ENCODE results near the gene RAB5B. TPM values are rescaled to one million over a fixed set of nuclear protein-coding genes. Genes with fewer than 3 reads are reported as not detected.
"Not testable (repeated sequence)": the region's sequence is repeated elsewhere in the genome, so short reads cannot be mapped to it uniquely, and the experiment has no call there.

Gene RAB5B
- total RNA-seq, 1 donor from 2014 or later: 108 TPM

DNA sequence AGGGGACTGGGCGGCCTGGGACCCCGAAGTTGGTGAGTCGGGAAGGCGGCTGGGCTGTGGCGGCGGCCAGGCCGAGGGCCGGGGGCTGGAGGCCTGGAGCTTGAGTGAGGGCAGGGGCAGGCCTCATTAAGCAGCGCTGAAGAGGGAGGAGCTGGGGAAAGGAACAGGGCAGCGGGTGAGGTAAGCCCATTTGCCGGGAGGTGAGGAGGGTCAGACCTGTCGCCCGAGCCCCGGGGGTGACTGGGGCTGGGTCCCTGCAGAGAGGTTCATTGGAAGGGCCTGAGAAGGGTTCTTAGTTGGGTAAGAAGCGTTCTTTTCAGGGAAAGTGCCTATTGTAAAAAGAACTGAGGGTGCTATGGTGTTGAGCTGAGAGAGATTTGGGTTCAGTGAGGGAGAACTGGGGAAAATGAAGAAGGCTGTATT, 441 bp downstream of the RAB5B start:
- no peak for DNase-seq (ENCODE audit: low spot score)

DNA sequence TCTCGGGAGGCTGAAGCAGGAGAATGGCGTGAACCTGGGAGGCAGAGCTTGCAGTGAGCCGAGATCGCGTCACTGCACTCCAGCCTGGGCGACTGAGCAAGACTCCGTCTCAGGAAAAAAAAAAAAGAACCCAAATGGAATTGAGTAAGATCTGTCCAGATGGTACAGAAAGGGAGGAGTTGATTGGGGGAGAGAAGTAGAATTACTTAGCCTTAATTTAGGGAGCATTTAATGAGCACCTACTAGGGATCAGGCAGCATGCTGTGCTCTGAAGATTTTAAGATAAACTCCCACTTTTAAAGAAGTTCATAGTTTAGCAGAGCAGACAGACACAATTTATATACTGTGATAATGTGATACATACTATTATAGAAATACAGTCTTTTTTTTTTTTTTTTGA, 4.5 kb downstream of the RAB5B start:
- DNase-seq (ENCODE audit: low spot score): no peak
- intact Hi-C loops (cut with DNase I): no loop called here

More for the DNA sequence above, 441 bp downstream of the RAB5B start:
- intact Hi-C loops (cut with DNase I): loop anchor here (5.0 kb wide), 1 partner anchor 47 kb away; the partner anchor contains the start of gene PYM1

DNA sequence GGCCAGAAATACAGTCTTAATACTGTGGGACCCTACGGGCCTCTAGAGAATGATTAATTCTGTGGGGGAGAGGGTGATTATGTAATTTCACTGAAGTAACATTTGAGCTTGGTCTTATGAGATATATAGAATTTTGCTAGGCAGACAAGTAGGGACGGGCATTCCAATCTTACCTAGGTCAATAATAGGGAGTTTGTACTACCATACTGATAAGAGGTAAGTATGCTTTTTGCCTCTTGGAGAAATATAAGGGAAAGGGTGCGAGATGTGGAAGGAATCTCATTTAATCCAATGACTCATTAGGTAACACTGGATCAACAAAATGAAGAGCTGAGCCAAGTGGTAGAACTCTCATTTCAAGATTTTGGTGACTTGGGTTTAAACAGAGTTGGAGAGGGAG, 5.2 kb downstream of the RAB5B start:
- intact Hi-C loops (cut with DNase I): no loop called here
- DNase-seq (ENCODE audit: low spot score): no peak

DNA sequence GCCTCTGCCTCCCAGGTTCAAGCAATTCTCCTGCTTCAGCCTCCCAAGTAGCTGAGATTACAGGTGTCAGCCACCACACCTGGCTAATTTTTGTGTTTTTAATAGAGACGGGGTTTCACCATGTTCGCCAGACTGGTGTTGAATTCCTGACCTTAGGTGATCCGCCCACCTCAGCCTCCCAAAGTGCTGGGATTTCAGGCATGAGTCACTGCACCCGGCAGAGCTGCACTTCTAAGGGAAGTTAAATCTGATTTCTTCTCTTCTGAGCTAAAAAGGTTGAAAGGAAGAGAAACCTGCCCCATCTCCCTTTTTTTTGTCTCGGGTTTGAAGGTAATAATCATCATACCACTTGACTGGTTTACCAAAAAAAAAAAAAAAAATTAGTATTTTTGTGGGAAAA, 8.0 kb downstream of the RAB5B start:
- intact Hi-C loops (cut with DNase I); DNase-seq (ENCODE audit: low spot score): not testable (repeated sequence)

DNA sequence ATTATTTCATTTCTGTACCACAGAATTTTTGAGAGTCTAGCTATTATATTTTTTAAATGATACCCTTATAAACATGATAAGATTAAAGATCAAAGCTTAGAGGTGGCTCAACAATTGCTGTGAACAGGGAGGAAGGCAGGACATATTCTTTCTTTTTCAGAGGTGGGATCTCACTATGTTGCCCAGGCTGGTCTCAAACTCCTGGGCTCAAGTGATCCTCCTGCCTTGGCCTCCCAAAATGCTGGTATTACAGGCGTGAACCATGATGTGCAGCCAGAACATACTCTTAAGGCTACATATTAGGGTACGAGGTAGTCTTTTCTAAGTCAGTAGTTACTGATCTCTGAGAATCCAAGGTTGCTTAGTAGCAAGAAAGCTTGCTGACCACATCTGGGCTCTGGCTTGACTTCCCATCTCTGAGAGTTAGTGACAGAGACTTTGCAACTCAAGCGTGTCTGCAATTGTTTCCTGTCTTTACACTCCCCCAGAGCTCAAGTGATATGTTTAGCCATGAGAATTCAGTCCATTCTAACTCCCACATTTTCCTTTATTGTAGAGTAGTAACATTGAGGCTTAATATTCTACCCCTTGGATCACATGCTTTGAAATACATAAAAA, 8.6 kb downstream of the RAB5B start:
- intact Hi-C loops (cut with DNase I): no loop called here
- DNase-seq (ENCODE audit: low spot score): no peak

DNA sequence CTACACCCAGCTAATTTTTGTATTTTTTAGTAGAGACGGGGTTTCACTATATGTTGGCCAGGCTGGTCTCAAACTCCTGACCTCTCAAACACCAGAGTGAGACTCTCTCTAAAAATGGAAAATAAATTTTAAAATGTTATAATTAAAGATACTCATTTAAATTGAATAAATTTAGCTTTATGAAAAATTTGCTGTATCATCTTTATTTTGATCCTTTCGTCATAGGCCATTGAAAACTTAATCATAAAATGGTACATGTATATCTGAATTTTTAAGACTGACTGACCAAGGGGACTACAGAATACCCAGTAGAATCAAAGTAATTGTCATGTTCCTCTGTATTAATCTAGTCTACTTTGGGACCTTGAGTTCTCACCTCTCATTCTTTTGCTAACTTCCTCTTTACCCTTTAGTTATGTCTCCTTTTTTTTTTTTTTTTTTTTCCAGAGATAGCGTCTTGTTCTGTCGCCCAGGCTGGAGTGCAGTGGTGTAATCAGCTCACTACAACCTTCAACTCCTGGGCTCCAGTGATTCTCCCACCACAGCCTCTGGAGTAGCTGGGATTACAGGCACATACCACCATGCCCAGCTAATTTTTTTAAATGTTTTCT, 9.5 kb downstream of the RAB5B start:
- DNase-seq (ENCODE audit: low spot score): no peak
- intact Hi-C loops (cut with DNase I): no loop called here

DNA sequence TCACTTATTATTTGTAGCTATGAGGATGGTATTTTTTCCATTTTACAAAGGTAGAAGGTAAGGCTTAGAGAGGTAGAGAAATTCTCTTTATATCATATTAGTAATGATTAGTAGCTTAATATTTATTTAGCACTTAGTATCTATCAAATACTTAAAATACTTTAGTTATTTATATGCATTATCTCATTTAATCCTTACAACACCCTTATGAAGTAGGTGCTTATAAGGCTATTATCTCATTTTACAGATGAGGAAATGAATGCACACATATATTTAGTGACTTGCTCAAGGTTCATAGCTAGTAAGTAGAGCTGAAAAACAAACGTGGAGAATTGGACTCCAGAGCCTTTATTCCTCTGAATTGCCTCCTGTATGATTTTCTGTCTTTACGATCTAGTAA, 11.0 kb downstream of the RAB5B start:
- DNase-seq (ENCODE audit: low spot score): no peak
- intact Hi-C loops (cut with DNase I): no loop called here

DNA sequence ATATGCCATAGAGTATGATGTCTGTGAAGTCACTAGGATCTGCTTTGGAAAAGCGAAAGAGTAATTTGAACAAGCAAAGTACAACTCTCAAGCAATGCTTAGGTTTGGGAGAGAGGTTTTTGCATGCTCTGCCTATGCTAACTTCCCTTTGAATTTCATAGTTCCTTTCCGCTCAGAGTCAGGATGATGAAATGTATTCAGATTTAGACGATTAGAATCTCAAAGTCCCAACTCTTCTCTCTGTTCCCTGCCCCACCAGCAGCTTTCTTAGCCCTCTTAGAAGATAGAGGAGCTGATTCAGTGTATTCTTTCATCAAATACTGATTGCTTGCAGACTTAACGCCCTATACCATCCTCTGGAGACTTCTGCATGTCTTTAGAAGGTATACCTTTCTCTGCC, 11.5 kb downstream of the RAB5B start:
- intact Hi-C loops (cut with DNase I): no loop called here
- DNase-seq (ENCODE audit: low spot score): no peak

DNA sequence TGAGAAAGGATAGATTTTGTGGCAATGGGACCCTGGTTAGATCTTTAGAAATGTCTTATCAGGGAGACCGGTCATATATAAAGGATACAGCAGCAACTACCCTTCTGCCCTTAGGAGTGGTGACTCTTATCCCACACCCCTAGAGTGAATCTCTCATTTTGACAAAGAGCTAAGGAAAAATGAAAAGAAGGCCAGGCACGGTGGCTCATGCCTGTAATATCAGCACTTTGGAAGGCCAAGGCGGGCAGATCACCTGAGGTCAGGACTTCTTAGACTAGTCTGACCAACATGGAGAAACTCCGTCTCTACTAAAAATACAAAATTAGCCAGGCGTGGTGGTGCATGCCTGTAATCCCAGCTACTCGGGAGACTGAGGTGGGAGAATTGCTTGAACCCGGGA, 12.1 kb downstream of the RAB5B start:
- intact Hi-C loops (cut with DNase I); DNase-seq (ENCODE audit: low spot score): not testable (repeated sequence)

DNA sequence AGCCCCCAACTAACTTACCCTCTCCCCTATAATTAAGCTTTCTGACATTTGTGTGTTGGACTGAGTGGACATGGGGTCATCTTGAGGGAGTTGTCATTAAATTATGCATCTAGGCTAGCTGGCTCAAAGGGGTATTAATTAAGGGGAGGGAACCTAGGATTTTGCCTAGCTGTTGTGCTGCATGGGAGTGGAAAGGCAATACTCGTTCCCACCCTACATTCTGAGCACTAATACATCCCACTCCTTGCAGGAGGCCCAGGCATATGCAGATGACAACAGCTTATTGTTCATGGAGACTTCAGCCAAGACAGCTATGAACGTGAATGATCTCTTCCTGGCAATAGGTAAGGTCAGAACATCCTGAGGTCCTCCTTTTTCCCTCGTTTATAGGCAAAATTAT, 17.2 kb downstream of the RAB5B start:
- no peak for DNase-seq (ENCODE audit: low spot score)
- intact Hi-C loops (cut with DNase I): no loop called here

DNA sequence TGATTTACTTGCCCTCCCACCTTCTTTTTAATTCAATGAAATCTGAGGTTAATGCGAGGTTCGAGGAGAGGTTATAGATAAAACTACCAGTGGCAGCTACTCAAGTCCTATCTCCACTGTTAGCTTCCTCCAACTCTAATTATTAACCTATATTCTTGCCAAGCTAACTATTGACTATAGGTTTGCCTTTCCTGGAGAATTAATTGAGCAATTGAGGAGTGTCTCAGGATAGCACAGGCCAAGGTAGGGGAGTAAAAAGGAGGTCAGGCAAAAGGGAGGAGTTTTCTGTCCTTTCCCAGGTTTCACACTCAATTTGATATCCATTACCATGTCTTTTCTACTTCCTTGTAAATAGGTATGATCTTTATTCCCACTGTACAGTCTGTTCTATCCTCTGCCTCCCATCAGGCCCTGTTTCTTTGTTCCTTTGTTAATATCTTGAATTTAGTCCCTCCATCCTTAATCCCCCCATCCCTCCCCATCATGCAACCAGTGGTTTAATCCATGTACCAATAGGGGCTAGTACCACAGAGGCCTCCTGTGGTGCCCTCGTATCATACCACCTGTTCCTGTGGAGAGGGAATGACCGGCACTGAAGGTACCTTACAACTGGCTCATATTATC, 19.5 kb downstream of the RAB5B start:
- intact Hi-C loops (cut with DNase I): no loop called here
- DNase-seq (ENCODE audit: low spot score): no peak

DNA sequence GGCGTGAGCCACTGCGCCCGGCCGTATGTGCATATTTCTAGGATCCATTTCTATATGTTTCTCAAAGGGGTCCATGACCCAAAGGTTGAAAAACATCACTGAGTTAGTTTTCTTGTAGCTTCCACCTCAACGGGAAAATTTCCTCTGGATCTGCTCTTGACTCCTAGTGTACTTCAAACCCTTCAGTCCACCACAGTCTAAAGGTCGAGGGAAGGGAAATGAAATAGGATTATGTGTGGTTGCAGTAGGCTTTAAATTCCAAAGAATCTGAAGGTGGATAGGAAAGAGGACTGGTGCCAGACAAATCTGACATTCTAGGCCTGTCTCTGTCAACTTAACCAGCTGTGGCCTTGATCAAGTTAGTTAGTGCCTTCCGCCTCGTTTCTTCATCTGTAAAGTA, 21.5 kb downstream of the RAB5B start:
- intact Hi-C loops (cut with DNase I): no loop called here
- DNase-seq (ENCODE audit: low spot score): no peak

DNA sequence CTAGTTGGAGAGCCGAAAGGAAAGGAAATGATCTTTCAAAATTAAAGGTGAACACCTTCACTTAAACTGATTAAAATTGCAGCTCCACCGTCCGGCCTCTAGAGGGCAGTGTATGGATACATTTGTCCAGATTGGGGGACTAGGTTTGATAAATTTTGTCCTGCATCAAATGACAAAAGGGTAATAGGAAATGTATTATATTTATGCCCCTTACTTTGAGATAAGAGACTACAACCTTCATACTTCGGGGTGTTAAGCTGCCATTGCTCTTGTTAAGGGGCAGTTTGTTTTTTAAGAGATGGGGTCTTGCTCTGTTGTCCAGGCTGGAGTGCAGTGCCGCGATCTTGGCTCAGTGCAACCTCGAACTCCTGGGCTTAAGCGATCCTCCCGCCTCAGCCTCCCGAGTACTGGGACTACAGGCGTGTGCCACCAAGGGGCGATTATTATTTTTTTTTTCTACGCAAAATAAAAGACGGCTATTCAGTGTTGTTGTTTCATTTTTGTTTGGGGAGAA, 22.4 kb downstream of the RAB5B start:
- no peak for DNase-seq (ENCODE audit: low spot score)

DNA sequence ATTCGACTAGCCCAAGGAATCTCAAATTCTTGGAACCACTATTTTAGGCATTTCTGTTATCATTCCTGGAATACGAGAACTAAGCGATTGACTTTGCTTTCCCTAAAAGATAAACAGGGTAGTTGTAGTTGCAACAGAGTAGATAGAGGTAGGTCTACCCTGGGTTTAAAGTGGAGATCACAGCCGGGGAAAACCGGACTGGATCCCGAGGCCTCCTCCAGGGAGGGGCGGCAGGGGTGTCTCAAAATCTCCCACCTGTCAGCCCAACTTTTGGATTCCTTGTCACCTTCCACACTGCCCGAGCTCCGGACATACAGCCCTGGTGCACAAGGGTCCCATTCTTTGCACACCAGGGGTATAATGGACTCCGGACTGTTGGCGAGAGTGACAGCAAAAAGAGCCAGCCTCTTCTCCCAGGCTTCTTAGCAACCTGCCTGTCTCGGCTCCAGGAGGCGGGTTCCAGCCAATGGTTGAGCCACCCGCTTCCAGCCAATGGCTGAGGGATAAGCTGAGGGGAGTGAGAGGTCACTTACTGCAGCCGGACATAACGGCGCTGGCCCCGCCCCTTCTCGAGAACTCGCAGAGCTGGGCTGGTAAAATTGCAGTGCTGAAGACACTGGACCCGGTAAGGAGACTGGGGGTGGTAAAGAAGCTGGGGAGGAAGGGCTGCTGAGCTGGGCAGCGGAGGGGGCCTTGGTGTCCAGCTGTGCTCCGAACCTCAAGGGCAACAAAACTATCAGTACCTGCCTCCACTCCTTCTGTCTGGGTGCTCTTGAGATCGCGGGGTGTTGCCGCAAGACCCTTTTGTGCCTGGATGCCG, 23.0 kb downstream of the RAB5B start, which contains the start of gene SUOX:
TSS of gene SUOX (plus strand) at position 562 of the 820 bp plus-strand sequence. CDS start 4,946 bp downstream, outside the sequence.
- DNase-seq (ENCODE audit: low spot score): peak; percentile 99
- intact Hi-C loops (cut with DNase I): loop anchor here (1.0 kb wide), 1 partner anchor 44 kb away; the partner anchor contains the start of gene RPS26

More for the DNA sequence above, 22.4 kb downstream of the RAB5B start:
- intact Hi-C loops (cut with DNase I): loop anchor here (1.0 kb wide), 1 partner anchor 45 kb away; the partner anchor contains the start of gene RPS26

DNA sequence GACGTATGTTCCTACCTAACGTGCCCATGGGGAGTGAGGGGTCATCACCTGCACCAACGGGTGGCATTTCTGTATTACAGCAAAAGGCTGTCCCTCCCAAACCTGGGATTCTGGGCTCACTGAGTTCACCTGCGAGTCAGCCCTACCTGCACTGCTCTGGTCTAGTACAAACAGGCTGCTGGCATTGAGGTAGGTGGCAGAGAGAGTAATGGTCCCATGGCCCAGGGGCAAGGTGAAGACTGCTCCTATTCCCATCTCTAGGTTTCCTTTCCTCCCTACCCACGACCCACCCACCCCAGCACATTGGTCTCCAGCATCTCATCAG, 23.6 kb downstream of the RAB5B start:
- intact Hi-C loops (cut with DNase I): no loop called here
- DNase-seq (ENCODE audit: low spot score): no peak

DNA sequence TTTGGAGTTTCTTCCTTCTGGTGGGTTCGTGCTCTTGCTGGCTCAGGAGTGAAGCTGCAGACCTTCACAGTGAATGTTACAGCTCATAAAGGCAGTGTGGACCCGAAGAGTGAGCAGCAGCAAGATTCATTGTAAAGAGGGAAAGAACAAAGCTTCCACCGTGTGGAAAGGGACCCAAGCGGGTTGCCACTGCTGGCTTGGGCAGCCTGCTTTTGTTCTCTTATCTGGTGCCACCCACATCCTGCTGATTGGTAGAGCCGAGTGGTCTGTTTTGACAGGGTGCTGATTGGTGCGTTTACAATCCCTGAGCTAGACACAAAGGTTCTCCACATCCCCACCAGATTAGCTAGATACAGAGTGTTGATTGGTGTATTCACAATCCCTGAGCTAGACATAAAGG, 25.6 kb downstream of the RAB5B start:
- intact Hi-C loops (cut with DNase I); DNase-seq (ENCODE audit: low spot score): not testable (repeated sequence)

DNA sequence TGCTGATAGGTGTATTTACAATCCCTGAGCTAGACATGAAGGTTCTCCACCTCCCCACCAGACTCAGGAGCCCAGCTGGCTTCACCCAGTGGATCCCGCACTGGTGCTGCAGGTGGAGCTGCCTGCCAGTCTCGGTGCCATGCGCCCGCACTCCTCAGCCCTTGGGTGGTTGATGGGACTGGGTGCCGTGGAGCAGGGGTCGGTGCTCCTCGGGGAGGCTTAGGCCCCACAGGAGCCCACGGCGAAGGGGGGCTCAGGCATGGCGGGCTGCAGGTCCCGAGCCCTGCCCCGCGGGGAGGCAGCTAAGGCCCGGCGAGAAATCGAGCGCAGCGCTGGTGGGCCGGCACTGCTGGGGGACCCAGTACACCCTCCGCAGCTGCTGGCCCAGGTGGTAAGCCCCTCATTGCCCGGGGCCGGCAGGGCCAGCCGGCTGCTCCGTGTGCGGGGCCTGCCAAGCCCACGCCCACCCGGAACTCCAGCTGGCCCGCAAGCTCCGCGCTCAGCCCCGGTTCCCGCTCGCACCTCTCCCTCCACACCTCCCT, 26.2 kb downstream of the RAB5B start:
- intact Hi-C loops (cut with DNase I); DNase-seq (ENCODE audit: low spot score): not testable (repeated sequence)

DNA sequence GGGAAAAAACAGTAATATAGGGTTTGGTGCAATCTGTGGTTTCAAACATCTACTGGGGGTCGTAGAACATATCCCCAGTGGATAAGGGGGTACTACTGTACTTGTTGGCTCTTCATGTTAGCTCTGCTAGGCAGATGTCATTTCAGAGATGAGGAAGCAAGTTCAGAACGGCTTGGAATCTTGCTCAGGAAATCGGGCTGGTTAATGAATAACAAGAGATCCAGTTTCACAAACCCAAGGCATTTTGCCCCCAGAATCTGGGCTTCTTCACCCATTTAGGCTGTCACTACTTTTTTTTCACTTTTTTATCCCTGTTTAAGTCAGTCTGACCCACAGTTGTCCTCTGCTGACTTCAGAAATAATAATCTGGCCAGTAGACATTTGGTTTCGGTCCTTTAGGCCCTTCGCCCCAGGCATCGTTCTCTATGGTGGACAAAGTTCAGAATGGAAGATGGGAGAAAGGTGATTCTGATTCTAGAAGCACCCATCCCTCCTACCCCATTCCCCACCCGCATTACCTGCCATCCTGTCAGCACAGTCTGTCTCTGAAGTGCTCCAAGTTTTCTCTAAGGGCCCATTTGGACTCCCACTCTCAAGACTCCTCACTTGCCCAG, 27.7 kb downstream of the RAB5B start:
- intact Hi-C loops (cut with DNase I): no loop called here
- DNase-seq (ENCODE audit: low spot score): no peak

DNA sequence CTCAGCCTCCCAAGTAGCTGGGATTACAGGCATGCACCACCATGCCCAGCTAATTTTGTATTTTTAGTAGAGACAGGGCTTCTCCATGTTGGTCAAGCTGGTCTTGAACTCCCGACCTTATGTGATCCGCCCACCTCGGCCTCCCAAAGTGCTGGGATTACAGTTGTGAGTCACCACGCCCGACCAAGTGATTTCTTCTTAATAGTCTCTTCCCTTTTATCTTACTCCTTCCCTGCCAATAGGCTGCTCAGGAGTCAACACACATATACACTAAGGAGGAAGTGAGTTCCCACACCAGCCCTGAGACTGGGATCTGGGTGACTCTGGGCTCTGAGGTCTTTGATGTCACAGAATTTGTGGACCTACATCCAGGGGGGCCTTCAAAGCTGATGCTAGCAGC, 29.5 kb downstream of the RAB5B start:
- intact Hi-C loops (cut with DNase I): not testable (repeated sequence)

More for the DNA sequence above, 29.5 kb downstream of the RAB5B start:
- not testable (repeated sequence) for DNase-seq (ENCODE audit: low spot score)

Data from cardiac septum (tissue), 1 donor.